IMR-90 (cell line): ENCODE measurements around the gene GRIK3. TPM values are rescaled to one million over a fixed set of nuclear protein-coding genes. Genes with fewer than 3 reads are reported as not detected.

Source experiments
- ATAC-seq: fragments of 200-7000 bp; cut with Tn5 transposase; 2 replicates; pipeline ENCODE4 v1.9.1; 2020; ENCODE audit warnings: low read depth, mild to moderate bottlenecking, moderate library complexity
- BruUV-seq: library from RNA; stranded (reverse); fragments of 400-500 nt; replicated peaks from 2 replicates; lab custom pipeline; 2021; lab: Mats Ljungman, UMichigan
- CTCF ChIA-PET: fragments of 300-600 bp; formaldehyde crosslinking; extraction: SDS; loops from one replicate; lab custom pipeline; 2021; ENCODE audit warnings: antibody characterized with exemption; lab: Yijun Ruan, JAX
- POLR2A ChIA-PET: fragments of 300-600 bp; sonication (Branson Sonifier 250); formaldehyde crosslinking; loops from one replicate; lab custom pipeline; 2022; ENCODE audit warnings: antibody characterized with exemption; ENCODE audit not compliant: unreplicated experiment; lab: Charles Lee
- DNase-seq: peaks from one replicate; pipeline ENCODE4 v3.0.0; 2013
- H2AFZ ChIP-seq: replicated peaks from 2 replicates; pipeline ENCODE3; 2013; ENCODE audit warnings: low read length, mild to moderate bottlenecking; ENCODE audit not compliant: poor library complexity
- H2AK5ac ChIP-seq: 2 replicates; pipeline ENCODE4 v1.6.1; 2013; ENCODE audit warnings: low read depth, low read length, inconsistent platforms
- H2AK9ac ChIP-seq: replicated peaks from 2 replicates; pipeline ENCODE3; 2013; ENCODE audit warnings: mild to moderate bottlenecking, low read depth, low read length, moderate library complexity; ENCODE audit not compliant: poor library complexity
- H2BK120ac ChIP-seq: 2 replicates; pipeline ENCODE4 v1.6.1; 2013; ENCODE audit warnings: low read depth, low read length, inconsistent platforms
- H2BK15ac ChIP-seq: 3 replicates; pipeline ENCODE4 v1.6.1; 2013; ENCODE audit warnings: low read depth, low read length, inconsistent platforms
- H2BK20ac ChIP-seq: 2 replicates; pipeline ENCODE4 v1.6.1; 2013; ENCODE audit warnings: low read depth, mild to moderate bottlenecking, inconsistent platforms, low read length, moderate library complexity
- H2BK5ac ChIP-seq: 2 replicates; pipeline ENCODE4 v1.6.1; 2013; ENCODE audit warnings: mild to moderate bottlenecking, low read depth, low read length, inconsistent platforms; ENCODE audit not compliant: poor library complexity, severe bottlenecking
- H3K14ac ChIP-seq: replicated peaks from 2 replicates; pipeline ENCODE4 v1.6.1; 2013; ENCODE audit warnings: low read depth, low read length, inconsistent platforms
- H3K18ac ChIP-seq: 2 replicates; pipeline ENCODE4 v1.6.1; 2013; ENCODE audit warnings: low read depth, low read length, control low read depth
- H3K23ac ChIP-seq: 2 replicates; pipeline ENCODE4 v1.6.1; 2013; ENCODE audit warnings: low read depth, low read length, inconsistent platforms
- H3K27ac ChIP-seq: 2 replicates; pipeline ENCODE4 v1.5.1; 2013; ENCODE audit warnings: mild to moderate bottlenecking, control low read depth, low read length; ENCODE audit not compliant: insufficient read depth
- H3K27me3 ChIP-seq: 2 replicates; pipeline ENCODE4 v1.6.1; 2013; ENCODE audit warnings: low read length; ENCODE audit not compliant: control insufficient read depth, insufficient read depth
- H3K36me3 ChIP-seq: 2 replicates; pipeline ENCODE4 v1.6.1; 2013; ENCODE audit warnings: low read length, mixed read lengths; ENCODE audit not compliant: control insufficient read depth, insufficient read depth
- H3K4ac ChIP-seq: 2 replicates; pipeline ENCODE4 v1.6.1; 2013; ENCODE audit warnings: low read depth, low read length, inconsistent platforms
- H3K4me1 ChIP-seq: 2 replicates; pipeline ENCODE4 v1.6.1; 2013; ENCODE audit warnings: low read length, mixed read lengths; ENCODE audit not compliant: control insufficient read depth, insufficient read depth
- H3K4me2 ChIP-seq: 2 replicates; pipeline ENCODE4 v1.6.1; 2013; ENCODE audit warnings: low read depth, mild to moderate bottlenecking, control low read depth, low read length, moderate library complexity
- H3K4me3 ChIP-seq: 2 replicates; pipeline ENCODE4 v1.5.1; 2013; ENCODE audit warnings: low read depth, mild to moderate bottlenecking, control low read depth, low read length, moderate library complexity; ENCODE audit not compliant: insufficient read depth
- H3K56ac ChIP-seq: 2 replicates; pipeline ENCODE4 v1.6.1; 2013; ENCODE audit warnings: low read length, inconsistent platforms; ENCODE audit not compliant: insufficient read depth; ENCODE audit errors: extremely low read depth
- H3K79me1 ChIP-seq, 2 experiments: 2 replicates each; pipeline ENCODE4 v1.6.1; 2013; ENCODE audit warnings: low read length in 2 of 2, inconsistent platforms in 1 of 2, low read depth in 1 of 2
- H3K9ac ChIP-seq: 2 replicates; pipeline ENCODE4 v1.6.1; 2013; ENCODE audit warnings: low read depth, low read length, control low read depth
- H3K9me1 ChIP-seq: 2 replicates; pipeline ENCODE4 v1.6.1; 2013; ENCODE audit warnings: low read length, inconsistent platforms; ENCODE audit not compliant: insufficient read depth
- H3K9me3 ChIP-seq: 2 replicates; pipeline ENCODE4 v1.6.1; 2013; ENCODE audit warnings: low read length; ENCODE audit not compliant: control insufficient read depth, insufficient read depth
- H4K20me1 ChIP-seq: 2 replicates; pipeline ENCODE4 v1.6.1; 2013; ENCODE audit warnings: low read length, inconsistent platforms; ENCODE audit not compliant: insufficient read depth
- H4K5ac ChIP-seq: 2 replicates; pipeline ENCODE4 v1.6.1; 2013; ENCODE audit warnings: mild to moderate bottlenecking, low read depth, low read length, control low read depth
- H4K8ac ChIP-seq, 2 experiments: 2 replicates each; pipeline ENCODE4 v1.6.1; 2013; ENCODE audit warnings: low read depth in 2 of 2, low read length in 2 of 2, control low read depth in 1 of 2, inconsistent platforms in 1 of 2
- H4K91ac ChIP-seq: 2 replicates; pipeline ENCODE4 v1.6.1; 2013; ENCODE audit warnings: low read depth, low read length, inconsistent platforms; ENCODE audit not compliant: insufficient read depth
- BHLHE40 ChIP-seq: fragments of 150-350 bp; IDR thresholded peaks from 2 replicates; pipeline ENCODE4 v1.6.1; 2016; ENCODE audit warnings: mild to moderate bottlenecking, low read depth, low read length
- CEBPB ChIP-seq: IDR thresholded peaks from 2 replicates; pipeline ENCODE4 v1.6.1; 2012; ENCODE audit warnings: low read depth, low read length, improper control_type of control experiment
- CHD1 ChIP-seq: IDR thresholded peaks from 2 replicates; pipeline ENCODE4 v1.6.1; 2012; ENCODE audit warnings: low read depth, low read length, improper control_type of control experiment
- ELK1 ChIP-seq: fragments of 150-350 bp; IDR thresholded peaks from 2 replicates; pipeline ENCODE4 v1.6.1; 2016; ENCODE audit warnings: low read depth, mild to moderate bottlenecking, low read length, moderate library complexity, borderline replicate concordance
- FOS ChIP-seq: fragments of 150-350 bp; IDR thresholded peaks from 2 replicates; pipeline ENCODE4 v1.6.1; 2016; ENCODE audit warnings: low read depth, low read length
- MAFK ChIP-seq: IDR thresholded peaks from 2 replicates; pipeline ENCODE4 v1.6.1; 2012; ENCODE audit warnings: low read depth, low read length, improper control_type of control experiment
- MXI1 ChIP-seq: IDR thresholded peaks from 2 replicates; pipeline ENCODE4 v1.6.1; 2012; ENCODE audit warnings: low read depth, mild to moderate bottlenecking, low read length, moderate library complexity, borderline replicate concordance
- NFE2L2 ChIP-seq: fragments of 150-350 bp; IDR thresholded peaks from 2 replicates; pipeline ENCODE4 v1.6.1; 2016; ENCODE audit warnings: low read depth, mild to moderate bottlenecking, low read length
- POLR2A ChIP-seq: IDR thresholded peaks from 2 replicates; pipeline ENCODE4 v1.6.1; 2012; ENCODE audit warnings: mild to moderate bottlenecking, low read depth, low read length
- RAD21 ChIP-seq: IDR thresholded peaks from 2 replicates; pipeline ENCODE4 v1.6.1; 2012; ENCODE audit warnings: low read length, improper control_type of control experiment
- RCOR1 ChIP-seq: IDR thresholded peaks from 2 replicates; pipeline ENCODE4 v1.6.1; 2012; ENCODE audit warnings: mild to moderate bottlenecking, low read length, improper control_type of control experiment; ENCODE audit not compliant: insufficient replicate concordance
- SMC3 ChIP-seq: fragments of 150-350 bp; IDR thresholded peaks from 2 replicates; pipeline ENCODE4 v1.6.1; 2016; ENCODE audit warnings: low read depth, mild to moderate bottlenecking, antibody characterized with exemption, low read length, moderate library complexity
- WGBS, 2 experiments: methylation state at CpG; one replicate each; pipeline versions ENCODE4 v1.1.5 to v1.1.7; 2013; ENCODE audit warnings: missing lambda C conversion rate in 2 of 2; ENCODE audit not compliant: insufficient read length in 1 of 2; ENCODE audit errors: extremely low coverage in 2 of 2; 5-methylcytosine and 5-hydroxymethylcytosine counted together
- dilution Hi-C: fragments of 300-500 bp; cut with HindIII; formaldehyde crosslinking; loops from one replicate; pipeline ENCODE4 v1.14.3; 2018; ENCODE audit warnings: low sequenced_read_pairs; ENCODE audit not compliant: unreplicated experiment
- in situ Hi-C: fragments of 300-500 bp; cut with MboI; formaldehyde crosslinking; loops from 3 replicates; pipeline ENCODE4 v1.14.3; 2019; ENCODE audit warnings: low sequenced_read_pairs, inconsistent platforms, mixed read lengths
- intact Hi-C: fragments of 100-400 bp; cut with micrococcal nuclease; formaldehyde crosslinking; loops from 2 replicates; pipeline ENCODE4 v1.10.0; 2022
- polyA plus RNA-seq, 3 experiments: library from polyadenylated mRNA; depleted of rRNA; stranded (reverse); fragments of >200 nt; gene quantifications; 2 replicates each; pipeline ENCODE4 v1.2.3, GENCODE V29; 2012; ENCODE audit warnings: low replicate concordance in 1 of 3
- total RNA-seq: library from RNA; depleted of rRNA; stranded (reverse); fragments of >200 nt; gene quantifications from 2 replicates; pipeline ENCODE4 v1.2.3, GENCODE V29; 2012
- TF ChIP-seq, protein P1 (sequence below): fragments of 150-350 bp; IDR thresholded peaks from 2 replicates; pipeline ENCODE4 v1.6.1; 2017; ENCODE audit warnings: mild to moderate bottlenecking, antibody characterized with exemption, low read length, low read depth
- TF ChIP-seq, protein P2 (sequence below): conservative IDR thresholded peaks from 2 replicates; pipeline ENCODE4 v1.5.1; 2012; ENCODE audit warnings: mild to moderate bottlenecking, low read depth, low read length, improper control_type of control experiment

GRIK3 gene
- total and polyA plus RNA-seq, 2 of the 4 experiments (the other 2 are of a cell fraction), result not detected

- 63% methylated on average over 3 of the region's 4 CpGs; no CpG with 5 or more reads in 1 of the 2 experiments for WGBS, 2 experiments
- Histone ChIP-seq H2BK5ac (no peak overlapping the region), H3K4ac (no peak overlapping the region), H2BK120ac (no peak overlapping the region), H2BK15ac (no peak overlapping the region), H4K5ac (no peak overlapping the region), H3K9me3 (peaks cover 3% of the 10 kb centered on the region; the same call in 1 of the 2 replicates), H3K9me1 (no peaks in the 10 kb centered on the region), H3K14ac (no peak overlapping the region), H2AFZ (no peak overlapping the region), H3K4me1 (no peaks in the 10 kb centered on the region), H3K4me2 (no peak overlapping the region), H2AK9ac (no peak overlapping the region), H3K79me1 (no peaks in the 10 kb centered on the region), H4K91ac (no peak overlapping the region), H4K8ac (no peak overlapping the region), H3K27ac (no peak overlapping the region), H3K9ac (no peak overlapping the region), H3K23ac (no peak overlapping the region), H4K20me1 (no peaks in the 10 kb centered on the region), H3K27me3 (no peaks in the 10 kb centered on the region), H3K4me3 (no peak overlapping the region), H3K18ac (no peak overlapping the region), H2AK5ac (no peak overlapping the region), H3K56ac (no peak overlapping the region), H2BK20ac (no peak overlapping the region), H3K36me3 (no peaks in the 10 kb centered on the region)
- ATAC-seq, result no peak
- CTCF ChIA-PET, result no interaction called here
- in situ Hi-C loops, result no loop called here
- POLR2A ChIA-PET, result no interaction called here
- dilution Hi-C loops, result no loop called here
- no TSS peak for BruUV-seq
- TF ChIP-seq ELK1 (no peak), SMC3 (no peak), MXI1 (no peak), POLR2A (no peak), NFE2L2 (no peak), RCOR1 (no peak), BHLHE40 (no peak), FOS (no peak), CHD1 (no peak), RAD21 (no peak), CEBPB (no peak), MAFK (no peak)
- TF ChIP-seq, protein P1, sequence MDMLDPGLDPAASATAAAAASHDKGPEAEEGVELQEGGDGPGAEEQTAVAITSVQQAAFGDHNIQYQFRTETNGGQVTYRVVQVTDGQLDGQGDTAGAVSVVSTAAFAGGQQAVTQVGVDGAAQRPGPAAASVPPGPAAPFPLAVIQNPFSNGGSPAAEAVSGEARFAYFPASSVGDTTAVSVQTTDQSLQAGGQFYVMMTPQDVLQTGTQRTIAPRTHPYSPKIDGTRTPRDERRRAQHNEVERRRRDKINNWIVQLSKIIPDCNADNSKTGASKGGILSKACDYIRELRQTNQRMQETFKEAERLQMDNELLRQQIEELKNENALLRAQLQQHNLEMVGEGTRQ, result no peak
- TF ChIP-seq, protein P2, sequence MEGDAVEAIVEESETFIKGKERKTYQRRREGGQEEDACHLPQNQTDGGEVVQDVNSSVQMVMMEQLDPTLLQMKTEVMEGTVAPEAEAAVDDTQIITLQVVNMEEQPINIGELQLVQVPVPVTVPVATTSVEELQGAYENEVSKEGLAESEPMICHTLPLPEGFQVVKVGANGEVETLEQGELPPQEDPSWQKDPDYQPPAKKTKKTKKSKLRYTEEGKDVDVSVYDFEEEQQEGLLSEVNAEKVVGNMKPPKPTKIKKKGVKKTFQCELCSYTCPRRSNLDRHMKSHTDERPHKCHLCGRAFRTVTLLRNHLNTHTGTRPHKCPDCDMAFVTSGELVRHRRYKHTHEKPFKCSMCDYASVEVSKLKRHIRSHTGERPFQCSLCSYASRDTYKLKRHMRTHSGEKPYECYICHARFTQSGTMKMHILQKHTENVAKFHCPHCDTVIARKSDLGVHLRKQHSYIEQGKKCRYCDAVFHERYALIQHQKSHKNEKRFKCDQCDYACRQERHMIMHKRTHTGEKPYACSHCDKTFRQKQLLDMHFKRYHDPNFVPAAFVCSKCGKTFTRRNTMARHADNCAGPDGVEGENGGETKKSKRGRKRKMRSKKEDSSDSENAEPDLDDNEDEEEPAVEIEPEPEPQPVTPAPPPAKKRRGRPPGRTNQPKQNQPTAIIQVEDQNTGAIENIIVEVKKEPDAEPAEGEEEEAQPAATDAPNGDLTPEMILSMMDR, result no peak
- intact Hi-C loops, result no loop called here
- DNase-seq, result no peak
Observed at GRCh38 chr1:36973056-36973455, 61.3 kb downstream of the GRIK3 start.
